Transverse colon (tissue), 4 donors: ENCODE measurements around the gene MYH13. TPM values are rescaled to one million over a fixed set of nuclear protein-coding genes. Genes with fewer than 3 reads are reported as not detected.

Experiments
- DNase-seq: peaks from one replicate; pipeline ENCODE4 v3.0.0-alpha.2; 2019
- H3K27ac ChIP-seq, 4 donors: fragments of 200-600 bp; sonication (generic); 2 replicates each; pipeline ENCODE4 v1.5.1; 2016 to 2018; ENCODE audit warnings: inconsistent platforms in 4 of 4
- H3K27me3 ChIP-seq: fragments of 200-600 bp; sonication (generic); 2 replicates; pipeline ENCODE4 v1.5.1; 2017; ENCODE audit warnings: inconsistent platforms
- H3K36me3 ChIP-seq, 4 donors: fragments of 200-600 bp; sonication (generic); 2 replicates each; pipeline ENCODE4 v1.5.1; 2017 to 2019; ENCODE audit warnings: inconsistent platforms in 4 of 4
- H3K4me1 ChIP-seq, 4 donors: fragments of 200-600 bp; sonication (generic); 2 replicates each; pipeline ENCODE4 v1.5.1; 2017 to 2020; ENCODE audit warnings: inconsistent platforms in 4 of 4
- H3K4me3 ChIP-seq, 4 donors: fragments of 200-600 bp; sonication (generic); 1 replicate in 1 of 4; 2 replicates in 3 of 4; pipeline versions ENCODE4 v1.5.1 to v1.6.1; 2017 to 2019; ENCODE audit warnings: inconsistent platforms in 4 of 4
- H3K9me3 ChIP-seq, 2 donors: fragments of 200-600 bp; sonication (generic); 2 replicates each; pipeline ENCODE4 v1.5.1; 2017 to 2019; ENCODE audit warnings: inconsistent platforms in 2 of 2
- CTCF ChIP-seq, 5 experiments: fragments of 200-600 bp in 3 of 5; fragments of 450-650 bp in 2 of 5; sonication (generic) in 3 of 5; IDR thresholded peaks; 1 replicate in 2 of 5; 2 replicates in 3 of 5; pipeline ENCODE4 v1.5.1; 2016 to 2017; ENCODE audit warnings: antibody characterized with exemption in 5 of 5, inconsistent platforms in 3 of 5, mild to moderate bottlenecking in 2 of 5, moderate library complexity in 1 of 5
- EP300 ChIP-seq: sonication (generic); formaldehyde crosslinking; IDR thresholded peaks from one replicate; pipeline ENCODE4 v1.6.1; 2017; ENCODE audit warnings: antibody characterized with exemption, low read depth
- POLR2A ChIP-seq: fragments of 450-650 bp; IDR thresholded peaks from one replicate; pipeline ENCODE4 v1.6.1; 2016; ENCODE audit warnings: antibody characterized with exemption, mild to moderate bottlenecking, moderate library complexity
- POLR2AphosphoS5 ChIP-seq, 3 donors: sonication (generic); formaldehyde crosslinking; IDR thresholded peaks; one replicate each; pipeline ENCODE4 v1.6.1; 2016; ENCODE audit warnings: antibody characterized with exemption in 3 of 3
- WGBS, 2 donors: methylation state at CpG; one replicate each; pipeline ENCODE4 v1.1.5; 2018; ENCODE audit warnings: low coverage in 1 of 2; 5-methylcytosine and 5-hydroxymethylcytosine counted together
- in situ Hi-C, 4 donors: fragments of 200-750 bp; cut with MboI; loops; one replicate each; pipeline versions ENCODE4 v1.15.0 to v1.15.1; 2017; ENCODE audit warnings: low sequenced_read_pairs in 3 of 4, low pct_ligation_motif_present in 1 of 4, low pct_unique_long_range_greater_than_20kb in 1 of 4
- intact Hi-C: fragments of 100-400 bp; cut with DNase I; formaldehyde crosslinking; loops from one replicate; pipeline ENCODE4 v1.15.1; 2023; ENCODE audit warnings: low total_unique reads
- total RNA-seq, 4 donors: library from RNA; depleted of rRNA; stranded (reverse); fragments of >200 nt; gene quantifications; one replicate each; pipeline ENCODE4 v1.1.0, GENCODE V29; 2016

The MYH13 gene
- total RNA-seq, 4 donors from 2014 or later = 0.14 to 2.6 (median 0.16) TPM; not detected in 1

DNA sequence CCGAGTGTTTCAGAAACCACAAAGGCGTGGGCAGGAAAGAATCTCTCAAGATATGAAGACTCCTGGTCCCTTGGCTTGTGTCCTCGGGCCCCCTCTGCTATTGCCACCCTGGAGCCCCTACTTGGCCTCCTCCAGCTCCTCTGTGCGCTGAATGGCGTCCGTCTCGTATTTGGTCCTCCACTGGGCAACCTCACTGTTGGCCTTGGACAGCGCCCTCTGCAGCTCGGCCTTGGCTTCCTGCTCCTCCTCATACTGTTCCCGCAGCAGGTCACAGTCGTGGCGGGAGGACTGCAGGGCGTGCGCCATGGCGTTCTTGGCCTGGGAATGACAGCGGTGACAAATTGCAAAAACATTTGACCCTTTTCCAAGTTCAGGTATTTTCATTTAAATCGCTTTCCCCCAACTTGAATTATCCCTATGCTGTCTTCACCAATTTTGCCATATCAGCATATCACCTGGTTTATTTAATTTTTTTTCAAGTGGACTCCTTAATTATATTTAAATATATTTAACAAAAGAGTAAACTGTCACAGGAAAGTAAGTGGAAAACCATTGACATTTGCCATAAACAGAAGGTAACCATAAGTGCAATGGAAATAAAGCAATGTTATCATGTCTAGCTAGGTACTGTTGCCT, 59.7 kb downstream of the MYH13 start:
- intact Hi-C loops (no loop called here), in situ Hi-C loops (no loop called here)
- no peak overlapping the region for H3K27ac ChIP-seq
- no peak for TF ChIP-seq CTCF (IDR thresholded peaks at IDR 0.05)
- TF ChIP-seq POLR2AphosphoS5 (IDR thresholded peaks at IDR 0.05) = no peak
- TF ChIP-seq EP300 = no peak
- 82 to 87% methylated on average over 2 to 17 of the region's 17 CpGs for WGBS, 2 donors
- no peak for DNase-seq
- no peaks in the 10 kb centered on the region for H3K36me3 ChIP-seq
- H3K9me3 ChIP-seq = no peaks in the 10 kb centered on the region
- peaks cover 0 to 4% (median 0%) of the 10 kb centered on the region in 4 donors for H3K4me1 ChIP-seq
- H3K27me3 ChIP-seq = no peaks in the 10 kb centered on the region
- H3K4me3 ChIP-seq = no peak overlapping the region

GRCh38 chr17:10311131-10311530, 61.7 kb downstream of the MYH13 start:
- TF ChIP-seq POLR2A (no peak), EP300 (no peak), POLR2AphosphoS5 (IDR thresholded peaks at IDR 0.05) (no peak), CTCF (IDR thresholded peaks at IDR 0.05) (no peak)
- 44 to 60% methylated on average over 5 to 6 of the region's 6 CpGs for WGBS, 2 donors
- H3K4me1 ChIP-seq = no peaks in the 10 kb centered on the region
- no peaks in the 10 kb centered on the region for H3K36me3 ChIP-seq
- H3K9me3 ChIP-seq = no peaks in the 10 kb centered on the region
- no peaks in the 10 kb centered on the region for H3K27me3 ChIP-seq
- no peak for DNase-seq
- no peak overlapping the region for H3K4me3 ChIP-seq
- intact Hi-C loops (no loop called here), in situ Hi-C loops (no loop called here)
- H3K27ac ChIP-seq = no peak overlapping the region

DNA sequence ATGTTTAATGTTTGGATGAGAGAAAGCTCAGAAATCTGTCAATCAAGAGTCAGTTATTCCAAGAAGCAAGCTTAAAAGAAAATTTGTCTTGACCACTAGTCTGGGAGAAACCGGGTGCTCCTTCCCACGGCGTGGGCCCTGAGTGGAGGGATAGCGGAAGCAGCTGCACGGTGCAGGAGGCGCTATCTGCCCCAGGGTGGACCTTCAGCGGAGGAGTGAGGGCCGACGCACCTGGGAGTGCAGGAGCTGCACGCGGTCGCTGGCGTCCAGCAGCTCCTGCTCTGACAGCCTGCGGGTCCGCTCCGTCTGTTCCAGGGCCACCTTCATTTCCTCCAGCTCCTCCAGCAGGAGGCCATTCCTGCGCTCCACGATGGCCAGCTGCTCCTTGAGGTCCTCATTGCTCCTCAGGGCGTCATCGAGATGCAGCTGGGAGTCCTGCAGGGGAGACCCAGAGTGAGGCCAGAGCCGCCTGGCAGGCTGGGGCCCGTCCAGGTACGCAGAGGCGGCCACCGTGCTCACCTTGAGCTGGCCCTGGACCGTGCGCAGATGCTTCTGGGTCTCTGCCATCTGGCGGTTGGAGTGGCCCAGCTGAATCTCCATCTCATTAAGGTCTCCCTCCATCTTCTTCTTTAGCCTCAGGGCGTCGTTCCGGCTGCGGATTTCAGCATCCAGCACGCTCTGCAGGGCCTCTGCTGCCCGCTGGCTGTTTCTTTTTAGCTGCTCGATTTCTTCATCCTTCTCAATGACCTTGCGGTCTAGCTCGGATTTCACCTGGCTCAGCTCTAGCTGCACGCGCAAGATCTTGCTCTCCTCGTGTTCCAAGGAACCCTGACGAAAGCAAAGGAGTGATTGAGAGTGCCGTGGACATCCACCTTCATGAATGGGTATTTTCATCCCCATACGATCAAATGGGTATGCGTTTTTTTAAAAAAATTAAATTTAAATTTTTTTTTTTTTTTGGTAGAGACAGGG, 63.5 kb downstream of the MYH13 start:
- intact Hi-C loops = no loop called here
- Histone ChIP-seq H3K27ac (no peak overlapping the region), H3K36me3 (no peaks in the 10 kb centered on the region), H3K9me3 (no peaks in the 10 kb centered on the region), H3K27me3 (no peaks in the 10 kb centered on the region), H3K4me1 (no peaks in the 10 kb centered on the region), H3K4me3 (no peak overlapping the region)
- WGBS, 2 donors = 90 to 91% methylated on average over 17 to 44 of the region's 44 CpGs
- in situ Hi-C loops = no loop called here
- TF ChIP-seq CTCF (IDR thresholded peaks at IDR 0.05) = no peak
- TF ChIP-seq EP300 = no peak
- TF ChIP-seq POLR2AphosphoS5 (IDR thresholded peaks at IDR 0.05) = no peak
- TF ChIP-seq POLR2A = no peak
- no peak for DNase-seq

DNA sequence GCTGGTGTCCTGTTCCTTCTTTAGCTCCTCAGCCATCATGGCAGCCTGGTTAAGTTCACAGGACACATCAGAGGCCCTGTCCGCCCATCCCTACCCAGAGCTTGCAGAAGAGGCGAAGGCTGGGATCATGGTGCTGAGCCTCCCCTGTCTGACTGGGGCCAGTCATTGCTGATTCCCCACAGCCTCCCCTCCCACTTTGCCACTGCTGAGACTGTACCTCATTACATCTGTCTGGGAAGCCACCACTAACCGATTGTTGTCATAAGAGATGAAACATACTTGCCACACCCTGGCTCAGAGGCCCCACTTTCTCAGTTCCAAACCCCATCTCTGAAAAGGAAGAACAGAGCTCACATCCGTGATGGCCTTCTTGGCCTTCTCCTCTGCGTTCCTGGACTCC, 66.2 kb downstream of the MYH13 start:
- Histone ChIP-seq H3K36me3 (no peaks in the 10 kb centered on the region), H3K4me1 (no peaks in the 10 kb centered on the region), H3K9me3 (no peaks in the 10 kb centered on the region), H3K27ac (no peak overlapping the region), H3K4me3 (no peak overlapping the region), H3K27me3 (no peaks in the 10 kb centered on the region)
- WGBS, 2 donors = 85 to 87% methylated on average over 3 to 5 of the region's 5 CpGs
- no peak for DNase-seq
- in situ Hi-C loops (no loop called here), intact Hi-C loops (no loop called here)
- TF ChIP-seq EP300 (no peak), CTCF (IDR thresholded peaks at IDR 0.05) (no peak), POLR2AphosphoS5 (IDR thresholded peaks at IDR 0.05) (no peak), POLR2A (no peak)
